Activated CD4-positive, alpha-beta T cell treated with anti-CD3 and anti-CD28 coated beads, Interleukin-2, amount 50 U/mL, for 1 hour (primary cell): ENCODE measurements around the gene UNC13B.
"Not testable (repeated sequence)": the region's sequence is repeated elsewhere in the genome, so short reads cannot be mapped to it uniquely, and the experiment has no call there.

Experiments used
- DNase-seq: peaks from one replicate; pipeline ENCODE4 v3.0.0-alpha.2; 2020

Gene UNC13B

GRCh38 chr9:35161713-35162604 is at the start of gene UNC13B:
TSS of gene UNC13B (plus strand) at chr9:35162009. CDS start at chr9:35162284, 275 bp downstream.
- peak; percentile 66 for DNase-seq

GRCh38 chr9:35112257-35113020 is 49.4 kb upstream of the UNC13B start:
- DNase-seq: no peak

- DNase-seq: peak; percentile 70
Measured at GRCh38 chr9:35114113-35114839, 47.5 kb upstream of the UNC13B start.

GRCh38 chr9:35114840-35115628 is 46.8 kb upstream of the UNC13B start:
- DNase-seq: no peak

- peak; percentile 90 for DNase-seq
Measured at GRCh38 chr9:35115680-35116538, 45.9 kb upstream of the UNC13B start, which contains the start of gene ATOSB. TSS of gene ATOSB (minus strand) at chr9:35115862. CDS start at chr9:35108274, 7,588 bp downstream.

- no peak for DNase-seq
Measured at GRCh38 chr9:35116539-35116897, 45.3 kb upstream of the UNC13B start.

- DNase-seq: peak; percentile 85
Measured at GRCh38 chr9:35116898-35117551, 44.8 kb upstream of the UNC13B start.

GRCh38 chr9:35134920-35135319 is 26.9 kb upstream of the UNC13B start:
- DNase-seq: no peak

- DNase-seq: no peak
Measured at GRCh38 chr9:35135988-35136387, 25.8 kb upstream of the UNC13B start.

GRCh38 chr9:35136866-35137265 is 24.9 kb upstream of the UNC13B start:
- DNase-seq: no peak

- no peak for DNase-seq
Measured at GRCh38 chr9:35140093-35140492, 21.7 kb upstream of the UNC13B start.

- no peak for DNase-seq
Measured at GRCh38 chr9:35142037-35142436, 19.8 kb upstream of the UNC13B start.

GRCh38 chr9:35147941-35148563 is 13.8 kb upstream of the UNC13B start:
- DNase-seq: not testable (repeated sequence)

GRCh38 chr9:35152926-35153325 is 8.9 kb upstream of the UNC13B start:
- DNase-seq: no peak

GRCh38 chr9:35156781-35157180 is 5.0 kb upstream of the UNC13B start:
- no peak for DNase-seq

GRCh38 chr9:35157836-35158235 is 4.0 kb upstream of the UNC13B start:
- not testable (repeated sequence) for DNase-seq

- DNase-seq: no peak
Measured at GRCh38 chr9:35158501-35159280, 3.1 kb upstream of the UNC13B start.

GRCh38 chr9:35162605-35163315 is 951 bp downstream of the UNC13B start:
- no peak for DNase-seq

GRCh38 chr9:35163413-35163812 is 1.6 kb downstream of the UNC13B start:
- DNase-seq: no peak
